Small intestine (tissue), 7 donors: ENCODE data around the gene ZBED1. TPM values are rescaled to one million over a fixed set of nuclear protein-coding genes. Genes with fewer than 3 reads are reported as not detected.

ENCODE experiments used
- DNase-seq, 2 donors: peaks; one replicate each; pipeline versions ENCODE4 v3.0.0 to v3.0.0-alpha.2; 2013
- FAIRE-seq: peaks from 2 replicates; lab custom pipeline; 2012; peaks lifted over from hg19 to GRCh38; lab: Jason Lieb, UNC
- H3K27ac ChIP-seq, 3 donors: one replicate each; pipeline ENCODE4 v1.5.1; 2013; ENCODE audit warnings: low read length in 2 of 3, mild to moderate bottlenecking in 2 of 3, control low read depth in 1 of 3, inconsistent platforms in 1 of 3, low read depth in 1 of 3, moderate library complexity in 1 of 3
- H3K27me3 ChIP-seq, 3 donors: one replicate each; pipeline ENCODE4 v1.6.1; 2013; ENCODE audit warnings: low read length in 3 of 3, inconsistent platforms in 1 of 3; ENCODE audit not compliant: control insufficient read depth in 3 of 3, insufficient read depth in 3 of 3
- H3K36me3 ChIP-seq, 3 donors: one replicate each; pipeline ENCODE4 v1.6.1; 2013; ENCODE audit warnings: low read length in 3 of 3, inconsistent platforms in 1 of 3, low read depth in 1 of 3, mild to moderate bottlenecking in 1 of 3, moderate library complexity in 1 of 3; ENCODE audit not compliant: control insufficient read depth in 3 of 3, insufficient read depth in 2 of 3
- H3K4me1 ChIP-seq, 3 donors: one replicate each; pipeline ENCODE4 v1.6.1; 2013; ENCODE audit warnings: low read length in 2 of 3, inconsistent platforms in 1 of 3, low read depth in 1 of 3, mild to moderate bottlenecking in 1 of 3, moderate library complexity in 1 of 3; ENCODE audit not compliant: control insufficient read depth in 3 of 3, insufficient read depth in 2 of 3
- H3K4me3 ChIP-seq, 3 donors: one replicate each; pipeline ENCODE4 v1.5.1; 2013; ENCODE audit warnings: low read length in 3 of 3, control low read depth in 1 of 3, inconsistent platforms in 1 of 3, low read depth in 1 of 3, mild to moderate bottlenecking in 1 of 3, moderate library complexity in 1 of 3
- H3K9me3 ChIP-seq, 2 donors: one replicate each; pipeline ENCODE4 v1.6.1; 2013; ENCODE audit warnings: low read depth in 1 of 2, low read length in 1 of 2; ENCODE audit not compliant: control insufficient read depth in 2 of 2, insufficient read depth in 1 of 2
- WGBS, 3 donors: extraction: QIAGEN DNeasy Blood & Tissue Kit; methylation state at CpG; one replicate each; pipeline ENCODE4 v1.1.7; 2013; 5-methylcytosine and 5-hydroxymethylcytosine counted together
- polyA plus RNA-seq, 4 donors: library from polyadenylated mRNA; stranded (reverse) in 3 of 4; unstranded in 1 of 4; fragments of 200-250 nt in 3 of 4; fragments of 120-200 nt in 1 of 4; gene quantifications; one replicate each; pipeline versions ENCODE4 v1.2.1 to v1.2.3, GENCODE V29; 2013
- donor health status: healthy with polysubstance abuse.
- donor health status: control.
- donor health status: control.
- donor health status: Bipolar disorder and iron deficiency.
- donor health status: healthy.

Gene ZBED1
- polyA plus RNA-seq, 4 donors = 23.9 to 48.0 (median 30.3) TPM

- peaks cover 0 to 4% of the 10 kb centered on the region in 2 donors for H3K9me3 ChIP-seq
- FAIRE-seq = no peak
- no peak overlapping the region for H3K4me3 ChIP-seq
- 96% methylated on average over 31 of the region's 31 CpGs for WGBS, 3 donors
- H3K27me3 ChIP-seq = no peaks in the 10 kb centered on the region
- H3K36me3 ChIP-seq = peaks cover 0 to 4% (median 0%) of the 10 kb centered on the region in 3 donors
- no peaks in the 10 kb centered on the region for H3K4me1 ChIP-seq
- H3K27ac ChIP-seq = no peak overlapping the region
- no peak for DNase-seq
These were observed 54.8 kb downstream of the ZBED1 start for GRCh38 chrX:2445662-2446623.

- FAIRE-seq = no peak
- 83 to 85% (median 85%) methylated on average over 7 of the region's 7 CpGs for WGBS, 3 donors
- H3K36me3 ChIP-seq = peaks cover 0 to 14% (median 0%) of the 10 kb centered on the region in 3 donors
These were observed 58.1 kb downstream of the ZBED1 start for GRCh38 chrX:2442694-2443093.

GRCh38 chrX:2441466-2441865 is 59.3 kb downstream of the ZBED1 start:
- peaks cover 0 to 8% of the 10 kb centered on the region in 2 donors for H3K9me3 ChIP-seq
- H3K27ac ChIP-seq = no peak overlapping the region
- H3K4me3 ChIP-seq = no peak overlapping the region
- peaks cover 0 to 14% (median 0%) of the 10 kb centered on the region in 3 donors for H3K36me3 ChIP-seq
- FAIRE-seq = no peak
- H3K27me3 ChIP-seq = no peaks in the 10 kb centered on the region
- 98 to 99% (median 98%) methylated on average over 5 of the region's 5 CpGs for WGBS, 3 donors
- DNase-seq = no peak
- H3K4me1 ChIP-seq = no peaks in the 10 kb centered on the region

More at GRCh38 chrX:2442694-2443093, 58.1 kb downstream of the ZBED1 start:
- peak in 1 of 2 donors; percentile 45 for DNase-seq
- no peak overlapping the region for H3K4me3 ChIP-seq
- H3K27me3 ChIP-seq = no peaks in the 10 kb centered on the region
- H3K27ac ChIP-seq = no peak overlapping the region
- peaks cover 0 to 11% of the 10 kb centered on the region in 2 donors for H3K9me3 ChIP-seq
- no peaks in the 10 kb centered on the region for H3K4me1 ChIP-seq

- Histone ChIP-seq H3K9me3 (peaks cover 0 to 8% of the 10 kb centered on the region in 2 donors), H3K36me3 (peaks cover 0 to 12% (median 0%) of the 10 kb centered on the region in 3 donors), H3K27ac (no peak overlapping the region), H3K27me3 (no peaks in the 10 kb centered on the region), H3K4me1 (no peaks in the 10 kb centered on the region), H3K4me3 (no peak overlapping the region)
- DNase-seq (no peak), FAIRE-seq (no peak)
- 83 to 95% (median 91%) methylated on average over 8 of the region's 8 CpGs for WGBS, 3 donors
These were observed 61.2 kb downstream of the ZBED1 start for GRCh38 chrX:2439613-2440012.

Other genes starting within 250 kb of the ZBED1 start
- gene DHRSX, start within 50 bp of the ZBED1 start, polyA plus RNA-seq = 10 to 100 TPM in 2 of 4 donors, 1 to 10 TPM in 2; 7.2 to 25.2 (median 12.1) TPM
- gene CD99, start 190.3 kb upstream of the ZBED1 start, polyA plus RNA-seq = 100 to 1,000 TPM; 101 to 307 (median 183) TPM